ENCODE measurements around the gene TYSND1. TPM values are rescaled to one million over a fixed set of nuclear protein-coding genes. Genes with fewer than 3 reads are reported as not detected.

The TYSND1 gene
- total and polyA plus RNA-seq, 3 donors from 2014 or later: 33.8 to 66.8 (median 45.4) TPM

- H3K4me3 ChIP-seq: no peak overlapping the region
- no peak overlapping the region for H3K27ac ChIP-seq
- H3K36me3 ChIP-seq (ENCODE audit: low read depth, missing control alignments): no peaks in the 10 kb centered on the region
- WGBS, 2 donors: 90 to 91% methylated on average over 6 of the region's 6 CpGs
- intact Hi-C loops (cut with DNase I; ENCODE audit: low total_unique reads): no loop called here
- no peak for TF ChIP-seq POLR2A (IDR thresholded peaks at IDR 0.05)
- no peaks in the 10 kb centered on the region for H3K9me3 ChIP-seq
- no peaks in the 10 kb centered on the region for H3K27me3 ChIP-seq
- no peaks in the 10 kb centered on the region for H3K4me1 ChIP-seq
- no peak for DNase-seq
Observed at GRCh38 chr10:70120417-70120816, 26.1 kb downstream of the TYSND1 start.

- Histone ChIP-seq H3K4me1 (no peaks in the 10 kb centered on the region), H3K9me3 (no peaks in the 10 kb centered on the region), H3K36me3 (ENCODE audit: low read depth, missing control alignments) (no peaks in the 10 kb centered on the region), H3K27ac (no peak overlapping the region), H3K27me3 (no peaks in the 10 kb centered on the region), H3K4me3 (no peak overlapping the region)
- intact Hi-C loops (cut with DNase I; ENCODE audit: low total_unique reads): no loop called here
- DNase-seq: no peak
- 85 to 90% methylated on average over 6 to 8 of the region's 8 CpGs for WGBS, 2 donors
- TF ChIP-seq CTCF (IDR thresholded peaks at IDR 0.05) (no peak), POLR2A (IDR thresholded peaks at IDR 0.05) (no peak)
Observed at GRCh38 chr10:70119623-70120022, 26.9 kb downstream of the TYSND1 start.

- DNase-seq: no peak
- TF ChIP-seq POLR2A (IDR thresholded peaks at IDR 0.05) (no peak), CTCF (IDR thresholded peaks at IDR 0.05) (no peak)
- intact Hi-C loops (cut with DNase I; ENCODE audit: low total_unique reads): no loop called here
Observed at GRCh38 chr10:70119197-70119596, 27.3 kb downstream of the TYSND1 start.

GRCh38 chr10:70118196-70118595 lies 28.3 kb downstream of the TYSND1 start:
- H3K4me1 ChIP-seq: no peaks in the 10 kb centered on the region
- no peaks in the 10 kb centered on the region for H3K9me3 ChIP-seq
- no peaks in the 10 kb centered on the region for H3K36me3 ChIP-seq (ENCODE audit: low read depth, missing control alignments)
- no peak overlapping the region for H3K4me3 ChIP-seq
- TF ChIP-seq POLR2A (IDR thresholded peaks at IDR 0.05) (no peak), CTCF (IDR thresholded peaks at IDR 0.05) (no peak)
- no peak overlapping the region for H3K27ac ChIP-seq
- WGBS, 2 donors: 91 to 92% methylated on average over 3 of the region's 3 CpGs
- DNase-seq: no peak
- no peaks in the 10 kb centered on the region for H3K27me3 ChIP-seq
- intact Hi-C loops (cut with DNase I; ENCODE audit: low total_unique reads): no loop called here

More at GRCh38 chr10:70119197-70119596, 27.3 kb downstream of the TYSND1 start:
- Histone ChIP-seq H3K9me3 (no peaks in the 10 kb centered on the region), H3K27me3 (no peaks in the 10 kb centered on the region), H3K27ac (no peak overlapping the region), H3K4me3 (no peak overlapping the region), H3K4me1 (no peaks in the 10 kb centered on the region), H3K36me3 (ENCODE audit: low read depth, missing control alignments) (no peaks in the 10 kb centered on the region)
- 88 to 91% methylated on average over 7 of the region's 7 CpGs for WGBS, 2 donors

- WGBS, 2 donors: 82 to 100% methylated on average over 2 to 10 of the region's 10 CpGs
- intact Hi-C loops (cut with DNase I; ENCODE audit: low total_unique reads): no loop called here
- TF ChIP-seq CTCF (IDR thresholded peaks at IDR 0.05) (no peak), POLR2A (IDR thresholded peaks at IDR 0.05) (no peak)
Observed at GRCh38 chr10:70117646-70118045, 28.9 kb downstream of the TYSND1 start.

More at GRCh38 chr10:70117646-70118045, 28.9 kb downstream of the TYSND1 start:
- no peak overlapping the region for H3K4me3 ChIP-seq
- H3K36me3 ChIP-seq (ENCODE audit: low read depth, missing control alignments): no peaks in the 10 kb centered on the region
- H3K27ac ChIP-seq: no peak overlapping the region
- no peaks in the 10 kb centered on the region for H3K9me3 ChIP-seq
- DNase-seq: no peak
- H3K4me1 ChIP-seq: no peaks in the 10 kb centered on the region
- no peaks in the 10 kb centered on the region for H3K27me3 ChIP-seq

All from testis (tissue), 3 donors.